ENCODE data around the gene LUC7L.
"Not testable (repeated sequence)": the region's sequence is repeated elsewhere in the genome, so short reads cannot be mapped to it uniquely, and the experiment has no call there.

The LUC7L gene

DNA sequence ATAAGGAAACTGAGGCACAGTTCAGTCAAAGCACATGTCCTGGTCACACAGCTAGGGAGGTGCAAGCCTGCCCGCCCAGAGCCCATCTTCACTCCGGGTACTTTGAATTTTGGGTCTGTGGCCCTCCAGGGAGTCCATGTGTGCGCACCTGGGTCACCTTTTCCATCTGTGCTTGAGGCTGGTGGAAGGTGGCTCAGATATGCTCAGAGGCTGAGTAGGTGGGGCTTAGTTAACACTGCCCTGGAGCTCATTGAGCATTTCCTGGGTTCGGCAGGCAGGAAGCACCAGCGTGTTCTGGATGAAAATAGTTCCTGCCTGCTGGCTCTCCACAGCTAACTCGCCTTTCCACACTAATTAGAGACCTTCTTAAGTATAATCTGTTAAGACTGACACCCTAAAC, 24.6 kb upstream of the LUC7L start:
- H3K4me1 Mint-ChIP-seq: peaks cover 26% of the 10 kb centered on the region
- H3K27ac Mint-ChIP-seq: no peak overlapping the region
- H3K36me3 Mint-ChIP-seq (ENCODE audit: low read depth): peaks cover 12% of the 10 kb centered on the region
- H3K27me3 Mint-ChIP-seq: no peaks in the 10 kb centered on the region
- DNase-seq (no peak), ATAC-seq (no peak)
- H3K9me3 Mint-ChIP-seq: no peaks in the 10 kb centered on the region
- H3K4me3 Mint-ChIP-seq: peak overlapping the region; percentile 34

DNA sequence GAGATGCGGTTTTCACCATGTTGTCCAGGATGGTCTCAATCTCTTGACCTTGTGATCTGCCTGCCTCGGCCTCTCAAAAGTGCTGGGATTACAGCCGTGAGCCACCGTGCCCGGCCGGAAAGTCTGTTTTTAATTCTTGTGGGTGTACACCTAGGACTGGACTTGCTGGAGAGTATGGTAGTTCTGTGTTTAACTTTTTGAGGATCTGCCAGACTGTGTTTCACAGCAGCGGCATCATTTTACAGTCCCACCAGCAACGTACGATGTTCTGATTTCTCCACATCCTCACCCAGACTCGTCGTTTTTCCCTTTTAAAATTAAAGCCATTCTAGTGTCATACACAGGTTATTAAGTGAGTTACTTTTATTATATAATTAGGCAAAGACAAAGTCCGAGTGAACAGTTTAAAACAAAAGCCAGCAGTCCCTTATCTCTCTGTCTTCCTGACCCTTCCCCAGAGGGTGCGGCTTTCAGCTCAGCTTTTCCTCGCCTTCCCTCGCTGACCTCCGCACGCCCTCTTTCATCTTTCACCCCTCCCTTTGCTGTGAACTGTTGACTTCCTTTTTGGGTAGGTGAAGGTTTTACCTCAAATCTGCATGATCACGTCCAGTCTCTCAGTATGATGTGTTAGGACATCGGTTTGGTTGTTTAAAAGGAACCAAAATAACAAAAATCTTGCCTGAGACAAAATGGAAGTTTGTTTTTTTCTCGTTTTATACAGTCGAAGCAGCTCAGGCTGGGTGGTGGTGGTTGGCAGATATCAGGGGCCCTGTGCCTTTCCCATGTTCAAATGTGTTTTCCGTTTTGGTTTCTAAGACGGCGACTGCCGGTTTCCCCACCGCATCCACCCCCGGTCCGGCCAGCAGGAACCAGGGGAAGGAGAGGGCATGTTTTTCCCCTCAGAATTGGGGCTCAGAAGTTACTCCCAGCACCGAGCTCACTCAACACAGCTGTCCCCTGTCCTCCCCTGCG, 23.4 kb upstream of the LUC7L start:
- H3K27ac Mint-ChIP-seq: peak overlapping the region; percentile 80
- peak; percentile 80 for ATAC-seq
- H3K9me3 Mint-ChIP-seq: no peaks in the 10 kb centered on the region
- peak; percentile 55 for DNase-seq
- H3K27me3 Mint-ChIP-seq: no peaks in the 10 kb centered on the region
- H3K4me1 Mint-ChIP-seq: peaks cover 26% of the 10 kb centered on the region
- H3K36me3 Mint-ChIP-seq (ENCODE audit: low read depth): peaks cover 12% of the 10 kb centered on the region
- H3K4me3 Mint-ChIP-seq: peak overlapping the region; percentile 76

DNA sequence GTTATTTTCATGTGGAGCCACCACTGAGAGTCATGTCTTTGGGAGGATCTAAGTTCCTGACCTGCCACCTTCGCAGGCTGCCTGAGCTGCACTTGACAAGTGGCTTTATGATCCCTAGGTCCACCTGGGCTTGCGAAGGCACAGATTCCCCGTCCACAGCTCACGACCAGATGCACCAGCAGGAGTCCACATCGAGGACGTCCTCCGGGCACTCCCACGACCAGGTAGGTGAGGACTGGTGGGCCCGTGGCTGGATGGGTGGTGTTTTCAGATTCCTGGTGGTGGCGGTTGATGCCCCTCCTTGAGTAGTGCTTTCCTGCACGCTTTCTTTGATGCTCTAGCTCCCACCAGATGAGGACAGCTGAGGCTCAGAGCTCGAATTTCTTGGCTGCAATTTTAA, 20.2 kb upstream of the LUC7L start:
- Mint-ChIP-seq H3K27me3 (no peaks in the 10 kb centered on the region), H3K4me3 (no peak overlapping the region), H3K36me3 (ENCODE audit: low read depth) (peaks cover 3% of the 10 kb centered on the region), H3K4me1 (peaks cover 26% of the 10 kb centered on the region), H3K27ac (no peak overlapping the region), H3K9me3 (no peaks in the 10 kb centered on the region)
- ATAC-seq (no peak), DNase-seq (no peak)

DNA sequence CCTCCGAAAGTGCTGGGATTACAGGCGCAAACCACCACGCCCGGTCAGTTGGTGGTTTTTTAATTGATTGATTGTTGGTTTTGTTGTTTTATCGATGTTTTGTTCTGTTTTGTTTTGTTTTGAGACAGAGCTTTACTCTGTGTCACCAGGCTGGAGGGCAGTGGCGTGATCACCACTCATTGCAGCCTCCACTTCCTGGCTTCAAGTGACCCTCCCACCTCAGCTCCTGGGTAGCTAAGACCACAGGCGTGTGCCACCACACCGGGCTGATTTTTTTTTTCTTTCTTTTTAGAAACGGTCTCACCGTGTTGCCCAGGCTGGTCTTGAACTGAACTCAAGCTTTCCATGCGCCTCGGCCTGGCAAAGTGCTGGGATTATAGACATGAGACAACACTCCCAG, 17.8 kb upstream of the LUC7L start:
- Mint-ChIP-seq H3K27me3 (no peaks in the 10 kb centered on the region), H3K4me1 (peaks cover 9% of the 10 kb centered on the region)
- no peak for DNase-seq

DNA sequence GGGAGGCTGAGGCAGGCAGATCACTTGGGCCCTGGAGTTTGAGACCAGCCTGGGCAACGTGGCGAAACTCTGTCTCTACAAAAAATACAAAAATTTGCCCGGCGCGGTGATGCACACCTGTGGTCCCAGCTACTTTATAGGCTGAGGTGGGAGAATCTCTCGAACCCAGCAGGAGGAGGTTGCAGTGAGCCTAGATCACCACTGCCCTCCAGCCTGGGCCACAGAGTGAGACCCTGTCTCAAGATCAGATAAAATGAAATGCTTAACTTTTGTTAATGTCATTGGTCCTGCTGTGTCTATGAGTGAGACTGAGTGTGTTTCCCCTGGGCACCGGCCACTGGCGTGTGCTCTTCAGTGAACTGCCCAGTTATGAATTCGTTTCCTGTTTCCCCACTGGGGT, 15.9 kb upstream of the LUC7L start:
- no peak for DNase-seq
- Mint-ChIP-seq H3K4me1 (peaks cover 14% of the 10 kb centered on the region), H3K4me3 (no peak overlapping the region), H3K36me3 (ENCODE audit: low read depth) (no peaks in the 10 kb centered on the region), H3K27me3 (no peaks in the 10 kb centered on the region), H3K27ac (no peak overlapping the region), H3K9me3 (no peaks in the 10 kb centered on the region)
- no peak for ATAC-seq

More for the DNA sequence above, 17.8 kb upstream of the LUC7L start:
- H3K9me3 Mint-ChIP-seq: no peaks in the 10 kb centered on the region
- ATAC-seq: no peak
- H3K4me3 Mint-ChIP-seq: no peak overlapping the region
- no peak overlapping the region for H3K27ac Mint-ChIP-seq
- H3K36me3 Mint-ChIP-seq (ENCODE audit: low read depth): peaks cover 3% of the 10 kb centered on the region

DNA sequence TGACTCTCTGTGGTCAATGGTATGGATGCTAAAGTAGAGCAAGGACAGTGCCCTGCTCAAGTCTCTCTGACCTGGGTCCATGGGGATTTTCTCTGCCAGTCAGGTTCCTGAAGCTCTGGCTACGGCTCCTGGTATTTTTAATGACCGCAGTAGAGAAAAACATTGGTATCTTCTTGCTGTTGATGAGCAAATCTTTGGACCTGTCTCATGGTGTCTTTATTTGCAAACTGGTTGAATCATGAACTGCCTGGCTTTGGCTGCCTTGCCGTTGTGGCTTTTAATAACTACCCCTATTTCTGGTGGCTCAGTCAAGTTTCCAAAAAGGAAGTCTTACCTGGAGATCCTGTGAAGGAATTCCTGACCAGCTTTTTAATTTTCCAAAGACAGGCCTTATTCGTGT, 14.1 kb upstream of the LUC7L start:
- peaks cover 19% of the 10 kb centered on the region for H3K4me1 Mint-ChIP-seq
- no peak for ATAC-seq
- H3K36me3 Mint-ChIP-seq (ENCODE audit: low read depth): no peaks in the 10 kb centered on the region
- DNase-seq: no peak
- H3K4me3 Mint-ChIP-seq: no peak overlapping the region
- H3K27ac Mint-ChIP-seq: no peak overlapping the region
- no peaks in the 10 kb centered on the region for H3K27me3 Mint-ChIP-seq
- no peaks in the 10 kb centered on the region for H3K9me3 Mint-ChIP-seq

DNA sequence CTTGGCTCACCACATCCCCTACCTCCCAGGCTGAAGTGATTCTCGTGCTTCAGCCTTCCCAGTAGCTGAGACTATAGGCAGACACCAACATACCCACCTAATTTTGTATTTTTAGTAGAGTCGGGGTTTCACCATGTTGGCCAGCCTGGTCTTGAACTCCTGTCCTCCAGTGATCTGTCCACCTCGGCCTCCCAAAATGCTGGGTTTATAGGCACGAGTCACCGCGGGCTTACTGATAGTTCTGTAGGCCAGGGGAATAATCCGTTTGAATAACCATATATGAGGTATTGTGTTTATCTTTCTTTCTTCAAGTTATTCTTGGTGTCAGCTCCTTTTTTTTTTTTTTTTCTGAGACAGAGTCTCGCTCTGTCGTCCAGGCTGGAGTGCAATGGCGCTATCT, 13.0 kb upstream of the LUC7L start:
- Mint-ChIP-seq H3K9me3 (no peaks in the 10 kb centered on the region), H3K4me1 (peaks cover 23% of the 10 kb centered on the region), H3K27ac (no peak overlapping the region), H3K27me3 (no peaks in the 10 kb centered on the region), H3K36me3 (ENCODE audit: low read depth) (peaks cover under 1% of the 10 kb centered on the region), H3K4me3 (no peak overlapping the region)
- DNase-seq: no peak
- ATAC-seq: no peak

DNA sequence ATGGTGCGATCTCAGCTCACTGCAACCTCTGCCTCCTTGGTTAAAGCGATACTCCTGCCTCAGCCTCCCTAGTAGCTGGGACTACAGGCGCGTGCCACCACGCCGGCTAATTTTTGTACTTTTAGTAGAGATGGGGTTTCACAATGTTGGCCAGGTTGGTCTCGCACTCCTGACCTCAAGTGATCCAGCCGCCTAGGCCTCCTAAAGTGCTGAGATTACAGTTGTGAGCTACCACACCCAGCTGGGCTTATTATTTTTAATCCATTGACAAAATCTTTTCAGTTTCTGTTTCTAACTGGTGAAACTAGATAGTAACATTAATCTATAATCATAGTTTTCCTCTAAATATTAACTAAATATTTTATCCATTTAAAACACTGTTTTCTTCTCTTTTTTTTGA, 11.3 kb upstream of the LUC7L start:
- Mint-ChIP-seq H3K9me3 (no peaks in the 10 kb centered on the region), H3K36me3 (ENCODE audit: low read depth) (peaks cover 4% of the 10 kb centered on the region), H3K4me1 (peaks cover 28% of the 10 kb centered on the region), H3K27me3 (no peaks in the 10 kb centered on the region), H3K27ac (no peak overlapping the region), H3K4me3 (no peak overlapping the region)
- no peak for ATAC-seq
- no peak for DNase-seq

DNA sequence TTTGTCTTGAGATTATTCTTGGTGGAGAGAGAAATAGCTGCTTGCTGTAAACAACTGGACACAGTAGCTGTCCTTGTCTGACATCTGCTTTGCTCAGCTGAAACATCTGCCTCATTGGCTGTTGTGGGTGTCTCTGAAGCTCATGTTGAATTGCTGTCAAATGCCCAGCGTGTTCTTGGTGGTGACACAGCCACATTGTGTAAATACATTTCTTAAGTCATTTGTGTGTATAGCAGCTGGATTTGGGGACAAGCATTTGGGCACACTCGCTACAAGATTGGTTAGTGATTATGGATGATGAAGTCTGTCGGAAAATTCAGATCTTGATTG, 10.7 kb upstream of the LUC7L start:
- Mint-ChIP-seq H3K9me3 (no peaks in the 10 kb centered on the region), H3K27me3 (no peaks in the 10 kb centered on the region), H3K4me3 (no peak overlapping the region), H3K36me3 (ENCODE audit: low read depth) (peaks cover 4% of the 10 kb centered on the region), H3K4me1 (peaks cover 34% of the 10 kb centered on the region), H3K27ac (peak overlapping the region; percentile 19)
- DNase-seq: no peak
- ATAC-seq: no peak

DNA sequence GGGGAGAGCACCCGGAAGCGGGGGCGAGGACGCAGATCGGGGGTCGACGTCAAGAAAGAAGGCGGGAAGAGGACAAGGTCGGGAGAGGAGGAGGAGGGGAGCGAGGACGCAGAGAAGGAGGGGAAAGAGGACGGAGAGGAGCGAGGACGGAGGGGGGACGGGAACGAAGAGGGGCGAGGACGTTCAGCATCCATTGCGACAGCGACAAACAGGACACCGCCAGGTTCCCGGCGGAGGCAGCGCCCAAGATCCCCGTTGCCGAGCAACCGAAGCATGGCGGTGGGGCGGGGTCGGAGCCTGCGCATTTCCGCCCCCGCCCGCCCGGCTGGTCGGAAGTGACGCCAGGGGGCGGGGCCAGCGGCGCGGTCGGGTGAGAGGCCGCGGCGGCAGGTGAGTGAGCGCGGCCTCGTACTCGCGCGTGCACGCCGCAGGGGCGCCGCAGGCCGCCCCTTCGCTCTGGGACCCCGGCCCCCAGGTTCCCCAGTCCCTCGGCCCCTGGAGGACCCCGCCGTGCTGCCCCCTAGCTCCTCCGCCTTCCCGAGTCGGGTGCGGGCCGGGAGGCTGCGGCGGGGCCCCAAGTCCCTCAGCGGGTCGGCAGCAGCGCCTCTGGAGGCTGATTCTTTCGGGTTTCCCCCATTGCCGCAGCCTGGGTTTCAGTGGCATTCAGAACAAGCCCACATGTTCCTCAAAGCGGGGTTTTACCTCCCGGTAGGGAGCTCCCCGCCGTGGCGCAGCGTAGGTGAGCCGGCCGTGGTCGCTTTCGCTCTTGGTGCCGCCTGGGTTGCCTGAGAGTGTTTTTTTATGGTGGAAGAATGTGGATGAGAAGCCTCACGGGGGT, 5.4 kb upstream of the LUC7L start, which contains the start of gene FAM234A:
Gene FAM234A (plus strand): TSS at position 354 of the 838 bp plus-strand sequence. CDS start 19,593 bp downstream, outside the sequence.
- DNase-seq: peak; percentile 97

DNA sequence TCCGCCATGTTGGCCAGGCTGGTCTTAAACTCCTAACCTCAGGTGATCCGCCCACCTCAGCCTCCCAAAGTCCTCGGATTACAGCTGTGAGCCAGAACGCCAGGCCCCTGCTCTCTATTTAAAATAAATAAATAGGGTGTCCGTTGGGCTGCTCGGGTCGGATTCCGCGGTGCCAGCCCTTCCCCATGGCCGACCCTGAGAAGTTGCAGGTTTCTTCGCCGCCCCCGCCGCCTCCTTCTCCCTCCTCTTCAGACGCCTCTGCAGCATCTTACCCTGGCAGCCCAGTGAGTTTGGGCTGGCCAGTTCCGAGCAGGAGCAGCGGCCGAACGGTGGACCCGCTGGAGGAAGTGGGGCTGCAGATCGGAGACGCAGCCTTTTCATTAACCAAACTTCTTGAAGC, 1.7 kb upstream of the LUC7L start:
- ATAC-seq (no peak), DNase-seq (no peak)
- no peak overlapping the region for H3K27ac Mint-ChIP-seq
- H3K4me3 Mint-ChIP-seq: no peak overlapping the region
- H3K27me3 Mint-ChIP-seq: peaks cover 2% of the 10 kb centered on the region
- peaks cover 44% of the 10 kb centered on the region for H3K4me1 Mint-ChIP-seq
- H3K9me3 Mint-ChIP-seq: no peaks in the 10 kb centered on the region
- peaks cover 25% of the 10 kb centered on the region for H3K36me3 Mint-ChIP-seq (ENCODE audit: low read depth)

More for the DNA sequence above, 5.4 kb upstream of the LUC7L start, which contains the start of gene FAM234A:
- Mint-ChIP-seq H3K27ac (peak within 1 kb of the TSS; percentile 100), H3K4me3 (peak within 1 kb of the TSS; percentile 86), H3K9me3 (no peaks in the 10 kb centered on the region), H3K36me3 (ENCODE audit: low read depth) (peaks cover 4% of the 10 kb centered on the region), H3K27me3 (peaks cover 2% of the 10 kb centered on the region), H3K4me1 (peaks cover 28% of the 10 kb centered on the region)
- ATAC-seq: peak; percentile 91

DNA sequence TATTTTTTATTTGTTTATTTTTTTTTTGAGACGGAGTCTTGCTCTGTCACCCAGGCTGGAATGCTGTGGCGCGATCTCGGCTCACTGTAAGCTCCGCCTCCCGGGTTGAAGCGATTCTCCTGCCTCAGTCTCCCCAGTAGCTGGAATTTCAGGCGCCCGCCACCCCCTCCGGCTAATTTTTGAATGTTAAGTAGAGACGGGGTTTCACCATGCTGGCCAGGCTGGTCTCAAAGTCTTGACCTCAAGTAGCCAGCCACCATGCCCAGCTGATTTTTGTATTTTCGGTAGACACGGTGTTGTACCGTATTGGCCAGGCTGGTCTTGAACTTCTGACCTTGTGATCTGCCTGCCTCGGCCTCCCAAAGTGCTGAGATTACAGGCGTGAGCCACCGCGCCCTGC, 1.1 kb upstream of the LUC7L start:
- ATAC-seq, H3K4me3 Mint-ChIP-seq, DNase-seq, H3K27ac Mint-ChIP-seq, H3K27me3 Mint-ChIP-seq, H3K9me3 Mint-ChIP-seq: not testable (repeated sequence)
- H3K36me3 Mint-ChIP-seq (ENCODE audit: low read depth): peaks cover 29% of the 10 kb centered on the region
- peaks cover 44% of the 10 kb centered on the region for H3K4me1 Mint-ChIP-seq

DNA sequence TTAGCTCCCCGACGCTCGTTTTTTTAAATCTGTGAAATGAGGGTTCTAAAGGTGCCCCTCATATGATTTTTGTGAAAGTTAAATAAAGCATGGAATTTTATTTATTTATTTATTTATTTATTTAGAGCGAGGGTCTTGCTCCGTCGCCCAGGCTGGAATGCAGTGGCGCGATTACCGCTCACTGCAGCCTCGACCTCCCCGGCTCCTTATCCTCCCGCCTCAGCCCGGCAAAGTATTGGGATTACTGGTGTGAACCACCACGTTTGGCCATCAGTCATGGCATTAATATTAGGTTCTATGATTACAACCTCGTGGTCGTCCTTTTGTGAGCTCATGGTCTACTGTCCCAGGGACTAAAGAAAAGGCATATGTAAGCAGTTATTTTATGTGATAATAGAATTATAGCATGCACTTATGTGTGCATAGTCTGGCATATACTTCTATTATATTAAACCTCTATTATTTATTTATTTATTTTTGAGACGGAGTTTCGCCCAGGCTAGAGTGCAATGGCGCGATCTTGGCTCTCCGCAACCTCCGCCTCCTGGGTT, 557 bp upstream of the LUC7L start:
- Mint-ChIP-seq H3K4me1 (peaks cover 40% of the 10 kb centered on the region), H3K27ac (peak overlapping the region; percentile 60), H3K36me3 (ENCODE audit: low read depth) (peaks cover 33% of the 10 kb centered on the region), H3K27me3 (peaks cover 2% of the 10 kb centered on the region), H3K9me3 (no peaks in the 10 kb centered on the region), H3K4me3 (peak overlapping the region; percentile 92)
- ATAC-seq (no peak), DNase-seq (no peak)

DNA sequence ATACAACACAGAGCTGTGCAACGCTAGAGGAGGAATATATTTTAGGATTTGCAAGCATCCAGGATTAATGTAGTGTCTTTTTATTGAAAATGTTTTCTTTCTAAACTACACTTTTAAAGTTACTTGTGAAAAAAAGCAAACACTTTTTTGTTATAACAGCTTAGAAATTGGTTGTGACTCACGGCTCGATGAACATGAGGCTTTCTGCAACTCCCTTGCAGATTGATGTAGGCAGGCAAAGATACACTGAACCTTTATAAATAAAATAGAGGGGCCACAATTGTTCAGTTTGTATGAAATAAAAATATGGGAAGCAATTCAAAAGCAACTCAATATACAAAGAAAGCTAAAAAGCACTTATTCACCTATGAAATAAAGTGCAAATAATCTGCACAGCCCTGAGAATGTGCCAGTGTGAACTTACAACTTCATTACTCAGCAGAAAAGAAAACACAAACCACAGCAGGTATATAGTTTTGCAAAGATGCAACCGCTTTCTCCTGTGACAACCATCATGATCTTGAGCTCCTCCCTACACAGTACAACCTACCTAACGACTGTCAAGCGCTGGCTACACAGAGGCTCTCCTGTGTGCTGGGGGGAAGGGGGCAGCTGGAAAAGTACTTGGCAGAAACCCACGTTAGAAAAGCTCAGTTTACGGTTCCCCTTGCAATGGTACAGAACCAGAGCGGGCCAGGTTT, 948 bp downstream of the LUC7L start:
- ATAC-seq (peak; percentile 11), DNase-seq (no peak)
- H3K27ac Mint-ChIP-seq: peak overlapping the region; percentile 86
- H3K9me3 Mint-ChIP-seq: no peaks in the 10 kb centered on the region
- H3K4me1 Mint-ChIP-seq: peaks cover 34% of the 10 kb centered on the region
- H3K4me3 Mint-ChIP-seq: peak overlapping the region; percentile 92
- no peaks in the 10 kb centered on the region for H3K27me3 Mint-ChIP-seq
- H3K36me3 Mint-ChIP-seq (ENCODE audit: low read depth): peaks cover 40% of the 10 kb centered on the region
